ENCODE measurements around the gene RAPH1.
A peak's percentile ranks its signal among the peaks of the same experiment; 100 is the strongest.

RAPH1 gene

DNA sequence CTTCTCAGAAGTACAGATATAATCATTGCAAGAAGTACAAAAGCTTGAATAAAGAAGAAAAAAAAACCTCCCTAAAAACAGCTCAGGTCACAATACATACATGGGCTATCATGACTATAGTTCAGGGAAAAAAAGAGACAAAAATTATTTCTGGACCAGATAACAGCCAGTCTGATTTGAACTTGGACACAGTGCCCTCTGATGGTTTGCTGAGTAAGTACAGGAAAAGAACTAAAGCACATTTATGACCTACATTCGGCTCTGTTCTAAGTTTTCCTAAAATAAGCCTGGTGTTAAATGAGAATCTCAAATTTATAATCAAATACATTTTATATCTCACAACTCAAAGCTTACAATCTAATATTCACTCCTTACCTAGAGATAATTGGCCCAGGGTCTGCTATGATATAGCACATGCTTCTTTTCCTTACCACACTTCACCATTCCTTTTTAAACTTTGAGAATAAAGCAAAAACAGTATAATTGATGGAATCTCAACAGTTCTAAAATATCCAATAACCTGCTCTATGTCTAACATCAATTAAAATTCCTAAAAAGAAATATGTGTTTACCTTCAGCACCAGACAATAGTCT lies 81.1 kb downstream of the RAPH1 start:
- Histone ChIP-seq H3K14ac (ENCODE audit: low read length) (no peak overlapping the region), H3K27me3 (ENCODE audit: insufficient read depth, low read length) (no peaks in the 10 kb centered on the region), H2BK5ac (ENCODE audit: low read depth, low read length, poor library complexity) (no peak overlapping the region), H2AK5ac (ENCODE audit: low read length) (no peak overlapping the region), H2BK120ac (ENCODE audit: insufficient read depth, low read length, poor library complexity) (no peak overlapping the region), H4K91ac (ENCODE audit: low read depth, low read length) (no peak overlapping the region), H3K9ac (ENCODE audit: low read length) (no peak overlapping the region), H3K23ac (ENCODE audit: low read length) (no peak overlapping the region), H3K4me1 (ENCODE audit: control insufficient read depth in 1 of 2, insufficient read depth in 2 of 2, low read length in 2 of 2) (peaks cover 0 to 3% of the 10 kb centered on the region in 2 experiments), H3K4ac (ENCODE audit: low read depth, low read length) (no peak overlapping the region), H3K79me2 (ENCODE audit: control insufficient read depth, insufficient read depth, low read length, poor library complexity) (no peaks in the 10 kb centered on the region), H4K12ac (ENCODE audit: low read depth, low read length) (no peak overlapping the region), H3K79me1 (ENCODE audit: low read length) (no peaks in the 10 kb centered on the region), H2BK12ac (ENCODE audit: low read length) (no peak overlapping the region), H3K4me3 (ENCODE audit: low read depth, low read length) (no peak overlapping the region), H3K9me3 (ENCODE audit: insufficient read depth, low read depth, low read length) (no peaks in the 10 kb centered on the region), H4K8ac (ENCODE audit: low read depth, low read length) (no peak overlapping the region), H2AFZ (ENCODE audit: insufficient read depth, low read length, poor library complexity) (no peak overlapping the region), H3K18ac (ENCODE audit: low read length) (no peak overlapping the region), H3K4me2 (ENCODE audit: low read length) (no peak overlapping the region), H3K27ac (ENCODE audit: low read depth, low read length) (no peak overlapping the region), H3K36me3 (ENCODE audit: control insufficient read depth in 1 of 2, insufficient read depth in 2 of 2, low read length in 2 of 2) (peaks cover 14% of the 10 kb centered on the region in 2 experiments)
- DNase-seq, result peak in 1 of 2 donors; percentile 71
- no CpG with 5 or more reads among the region's 1 CpG for WGBS (ENCODE audit: extremely low coverage, insufficient coverage, insufficient read length)

DNA sequence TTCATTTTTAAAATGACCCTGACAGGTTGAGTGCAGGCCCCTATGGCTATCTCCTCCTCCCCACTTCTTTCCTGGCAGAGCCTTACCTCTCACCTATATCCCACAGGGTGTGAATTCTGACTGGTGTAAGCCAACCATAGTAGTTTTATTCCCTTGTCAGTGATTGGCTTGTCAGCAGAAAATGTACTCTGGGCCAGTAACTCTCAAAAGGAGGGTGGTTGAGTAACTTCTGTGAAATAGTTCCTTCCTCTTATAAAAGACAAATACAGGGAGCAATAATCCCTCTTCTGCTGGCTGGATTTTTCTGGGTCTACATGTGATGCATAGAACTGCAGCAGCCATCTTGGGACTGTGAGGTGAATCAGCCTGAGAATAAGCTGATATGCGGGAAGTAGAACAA lies 83.4 kb downstream of the RAPH1 start:
- H2AFZ ChIP-seq (ENCODE audit: insufficient read depth, low read length, poor library complexity), result no peak overlapping the region
- no CpG with 5 or more reads among the region's 1 CpG for WGBS (ENCODE audit: extremely low coverage, insufficient coverage, insufficient read length)
- H4K12ac ChIP-seq (ENCODE audit: low read depth, low read length), result no peak overlapping the region
- no peak overlapping the region for H2BK120ac ChIP-seq (ENCODE audit: insufficient read depth, low read length, poor library complexity)
- no peak overlapping the region for H2AK5ac ChIP-seq (ENCODE audit: low read length)
- H3K4ac ChIP-seq (ENCODE audit: low read depth, low read length), result no peak overlapping the region
- no peak overlapping the region for H3K4me3 ChIP-seq (ENCODE audit: low read depth, low read length)
- no peak overlapping the region for H3K9ac ChIP-seq (ENCODE audit: low read length)
- H2BK5ac ChIP-seq (ENCODE audit: low read depth, low read length, poor library complexity), result no peak overlapping the region
- peaks cover 4 to 9% of the 10 kb centered on the region in 2 experiments for H3K36me3 ChIP-seq (ENCODE audit: control insufficient read depth in 1 of 2, insufficient read depth in 2 of 2, low read length in 2 of 2)
- DNase-seq, result peak; percentile 7 to 21
- H4K91ac ChIP-seq (ENCODE audit: low read depth, low read length), result no peak overlapping the region
- no peak overlapping the region for H3K27ac ChIP-seq (ENCODE audit: low read depth, low read length)
- H2BK12ac ChIP-seq (ENCODE audit: low read length), result no peak overlapping the region
- no peak overlapping the region for H4K8ac ChIP-seq (ENCODE audit: low read depth, low read length)
- no peak overlapping the region for H3K4me2 ChIP-seq (ENCODE audit: low read length)
- H3K79me2 ChIP-seq (ENCODE audit: control insufficient read depth, insufficient read depth, low read length, poor library complexity), result no peaks in the 10 kb centered on the region
- no peaks in the 10 kb centered on the region for H3K27me3 ChIP-seq (ENCODE audit: insufficient read depth, low read length)
- H3K14ac ChIP-seq (ENCODE audit: low read length), result no peak overlapping the region
- H3K4me1 ChIP-seq (ENCODE audit: control insufficient read depth in 1 of 2, insufficient read depth in 2 of 2, low read length in 2 of 2), result peaks cover 0 to 3% of the 10 kb centered on the region in 2 experiments
- H3K23ac ChIP-seq (ENCODE audit: low read length), result no peak overlapping the region
- H3K79me1 ChIP-seq (ENCODE audit: low read length), result no peaks in the 10 kb centered on the region
- H3K9me3 ChIP-seq (ENCODE audit: insufficient read depth, low read depth, low read length), result no peaks in the 10 kb centered on the region
- H3K18ac ChIP-seq (ENCODE audit: low read length), result no peak overlapping the region

DNA sequence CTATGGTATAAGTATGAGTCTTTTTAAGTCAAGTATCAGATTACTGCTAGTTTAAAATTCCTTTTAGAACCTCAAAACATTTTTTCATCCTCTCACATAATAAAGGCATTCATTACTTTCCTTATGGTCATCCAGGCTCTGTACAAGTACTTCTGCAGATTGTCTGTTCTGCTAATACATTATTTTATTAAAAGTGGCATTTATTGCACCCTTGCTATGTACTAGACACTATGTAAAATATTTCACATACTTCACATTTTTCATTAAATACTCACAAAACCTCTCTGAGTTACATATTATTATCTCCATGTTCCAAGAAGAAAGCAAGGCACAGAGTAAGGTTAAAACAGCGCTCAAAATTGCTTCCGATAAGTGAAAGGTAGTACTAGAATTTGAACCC lies 84.1 kb downstream of the RAPH1 start:
- no peaks in the 10 kb centered on the region for H3K27me3 ChIP-seq (ENCODE audit: insufficient read depth, low read length)
- no peak overlapping the region for H4K12ac ChIP-seq (ENCODE audit: low read depth, low read length)
- no peak overlapping the region for H3K27ac ChIP-seq (ENCODE audit: low read depth, low read length)
- no peaks in the 10 kb centered on the region for H3K9me3 ChIP-seq (ENCODE audit: insufficient read depth, low read depth, low read length)
- WGBS (ENCODE audit: extremely low coverage, insufficient coverage, insufficient read length), result no CpG with 5 or more reads among the region's 2 CpGs
- H3K79me2 ChIP-seq (ENCODE audit: control insufficient read depth, insufficient read depth, low read length, poor library complexity), result no peaks in the 10 kb centered on the region
- DNase-seq, result peak in 1 of 2 donors; percentile 25
- H2AFZ ChIP-seq (ENCODE audit: insufficient read depth, low read length, poor library complexity), result no peak overlapping the region
- H3K23ac ChIP-seq (ENCODE audit: low read length), result no peak overlapping the region
- no peaks in the 10 kb centered on the region for H3K79me1 ChIP-seq (ENCODE audit: low read length)
- H3K18ac ChIP-seq (ENCODE audit: low read length), result no peak overlapping the region
- H3K14ac ChIP-seq (ENCODE audit: low read length), result no peak overlapping the region
- peaks cover 0 to 3% of the 10 kb centered on the region in 2 experiments for H3K4me1 ChIP-seq (ENCODE audit: control insufficient read depth in 1 of 2, insufficient read depth in 2 of 2, low read length in 2 of 2)
- peaks cover 4 to 11% of the 10 kb centered on the region in 2 experiments for H3K36me3 ChIP-seq (ENCODE audit: control insufficient read depth in 1 of 2, insufficient read depth in 2 of 2, low read length in 2 of 2)
- no peak overlapping the region for H3K4me2 ChIP-seq (ENCODE audit: low read length)
- H3K4ac ChIP-seq (ENCODE audit: low read depth, low read length), result no peak overlapping the region
- no peak overlapping the region for H2BK12ac ChIP-seq (ENCODE audit: low read length)
- no peak overlapping the region for H4K91ac ChIP-seq (ENCODE audit: low read depth, low read length)
- H4K8ac ChIP-seq (ENCODE audit: low read depth, low read length), result no peak overlapping the region
- H2BK5ac ChIP-seq (ENCODE audit: low read depth, low read length, poor library complexity), result no peak overlapping the region
- H2BK120ac ChIP-seq (ENCODE audit: insufficient read depth, low read length, poor library complexity), result no peak overlapping the region
- no peak overlapping the region for H3K4me3 ChIP-seq (ENCODE audit: low read depth, low read length)
- no peak overlapping the region for H2AK5ac ChIP-seq (ENCODE audit: low read length)
- no peak overlapping the region for H3K9ac ChIP-seq (ENCODE audit: low read length)

DNA sequence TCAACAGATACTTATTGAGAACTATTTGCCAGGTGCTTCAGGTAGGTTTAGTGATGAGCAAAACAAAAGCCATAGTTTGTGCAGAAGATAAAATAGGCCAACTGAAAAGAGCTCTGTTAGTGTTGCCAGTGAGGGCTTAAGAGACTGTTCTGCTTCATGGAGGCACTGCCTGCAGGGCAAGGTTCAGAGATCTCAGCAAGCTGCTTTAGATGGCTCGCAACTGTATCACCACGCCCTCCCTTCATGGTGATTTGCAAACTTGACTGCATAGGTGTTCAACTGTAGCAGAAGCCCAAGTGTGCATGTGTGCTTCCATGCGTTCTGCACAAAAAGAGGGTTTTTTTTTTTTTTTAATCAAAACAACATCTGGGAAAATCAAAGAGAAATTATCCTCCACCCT lies 84.5 kb downstream of the RAPH1 start:
- Histone ChIP-seq H3K18ac (ENCODE audit: low read length) (no peak overlapping the region), H2BK5ac (ENCODE audit: low read depth, low read length, poor library complexity) (no peak overlapping the region), H3K9me3 (ENCODE audit: insufficient read depth, low read depth, low read length) (no peaks in the 10 kb centered on the region), H3K4me1 (ENCODE audit: control insufficient read depth in 1 of 2, insufficient read depth in 2 of 2, low read length in 2 of 2) (peaks cover 0 to 3% of the 10 kb centered on the region in 2 experiments), H3K27ac (ENCODE audit: low read depth, low read length) (no peak overlapping the region), H2BK120ac (ENCODE audit: insufficient read depth, low read length, poor library complexity) (no peak overlapping the region), H3K27me3 (ENCODE audit: insufficient read depth, low read length) (no peaks in the 10 kb centered on the region), H3K36me3 (ENCODE audit: control insufficient read depth in 1 of 2, insufficient read depth in 2 of 2, low read length in 2 of 2) (peaks cover 4 to 11% of the 10 kb centered on the region in 2 experiments), H3K79me2 (ENCODE audit: control insufficient read depth, insufficient read depth, low read length, poor library complexity) (no peaks in the 10 kb centered on the region), H4K91ac (ENCODE audit: low read depth, low read length) (no peak overlapping the region), H3K23ac (ENCODE audit: low read length) (no peak overlapping the region), H4K8ac (ENCODE audit: low read depth, low read length) (no peak overlapping the region), H4K12ac (ENCODE audit: low read depth, low read length) (no peak overlapping the region), H2AK5ac (ENCODE audit: low read length) (no peak overlapping the region), H3K14ac (ENCODE audit: low read length) (no peak overlapping the region), H3K79me1 (ENCODE audit: low read length) (no peaks in the 10 kb centered on the region), H2BK12ac (ENCODE audit: low read length) (no peak overlapping the region), H3K4me2 (ENCODE audit: low read length) (no peak overlapping the region), H3K4me3 (ENCODE audit: low read depth, low read length) (no peak overlapping the region), H2AFZ (ENCODE audit: insufficient read depth, low read length, poor library complexity) (no peak overlapping the region), H3K9ac (ENCODE audit: low read length) (no peak overlapping the region), H3K4ac (ENCODE audit: low read depth, low read length) (no peak overlapping the region)
- WGBS (ENCODE audit: extremely low coverage, insufficient coverage, insufficient read length), result no CpG with 5 or more reads among the region's 3 CpGs
- DNase-seq, result peak; percentile 23 to 37

All from trophoblast cell (in vitro differentiated cells and primary cell).